K562 (cell line): ENCODE results near the gene PLAAT4. TPM values are rescaled to one million over a fixed set of nuclear protein-coding genes. Genes with fewer than 3 reads are reported as not detected.
A peak's percentile ranks its signal among the peaks of the same experiment; 100 is the strongest.

Source experiments
- CBFB ChIP-seq: sonication (generic); formaldehyde crosslinking; IDR thresholded peaks from 2 replicates; pipeline ENCODE4 v1.4.0; 2020; ENCODE audit warnings: mild to moderate bottlenecking, missing genetic modification reagents
- DEAF1 ChIP-seq: fragments of 450-650 bp; formaldehyde crosslinking; IDR thresholded peaks from 2 replicates; pipeline ENCODE4 v1.4.0; 2020; ENCODE audit warnings: mild to moderate bottlenecking, moderate library complexity
- ESRRA ChIP-seq: fragments of 450-650 bp; IDR thresholded peaks from 2 replicates; pipeline ENCODE4 v1.6.1; 2014; ENCODE audit warnings: low read depth, mild to moderate bottlenecking, moderate library complexity, borderline replicate concordance
- MYC ChIP-seq, 2 experiments: fragments of 250-450 bp in 1 of 2; sonication (Bioruptor Pico) in 1 of 2; IDR thresholded peaks; 2 replicates each; pipeline versions ENCODE4 v1.5.1 to v1.6.1; 2012 to 2021; ENCODE audit warnings: low read depth in 2 of 2, borderline replicate concordance in 1 of 2, improper control_type of control experiment in 1 of 2, low read length in 1 of 2, mild to moderate bottlenecking in 1 of 2, moderate library complexity in 1 of 2
- OTX1 ChIP-seq: fragments of 450-650 bp; formaldehyde crosslinking; IDR thresholded peaks from 2 replicates; pipeline ENCODE4 v1.4.0; 2022; ENCODE audit warnings: mild to moderate bottlenecking
- STAT5B ChIP-seq: fragments of 250-450 bp; sonication (Bioruptor Pico); IDR thresholded peaks from 2 replicates; pipeline ENCODE4 v1.8.0; 2021; ENCODE audit warnings: mild to moderate bottlenecking, inconsistent platforms
- ZKSCAN8 ChIP-seq: fragments of 200-800 bp; sonication (Bioruptor generic); IDR thresholded peaks from 2 replicates; pipeline ENCODE4 v1.6.1; 2016; ENCODE audit warnings: missing genetic modification characterization, missing compliant biosample characterization
- ZNF175 ChIP-seq: fragments of 200-800 bp; sonication (Bioruptor generic); IDR thresholded peaks from 2 replicates; pipeline ENCODE4 v1.6.1; 2016; ENCODE audit warnings: low read depth, mild to moderate bottlenecking, missing genetic modification characterization, missing compliant biosample characterization
- ZNF263 ChIP-seq: sonication (generic); formaldehyde crosslinking; IDR thresholded peaks from 2 replicates; pipeline ENCODE4 v1.8.0; 2022; ENCODE audit warnings: mild to moderate bottlenecking, missing genetic modification reagents, borderline replicate concordance
- ZNF347 ChIP-seq: fragments of 450-650 bp; formaldehyde crosslinking; IDR thresholded peaks from 2 replicates; pipeline ENCODE4 v1.4.0; 2020; ENCODE audit warnings: low read depth, mild to moderate bottlenecking, moderate library complexity
- ZNF431 ChIP-seq: sonication (generic); formaldehyde crosslinking; IDR thresholded peaks from 2 replicates; pipeline ENCODE4 v1.8.0; 2022; ENCODE audit warnings: mild to moderate bottlenecking, missing genetic modification reagents
- polyA plus RNA-seq, 8 experiments: library from polyadenylated mRNA; depleted of rRNA in 4 of 8; stranded (reverse) in 5 of 8; unstranded in 3 of 8; fragments of >200 nt; fragmentation: Nextera tagmentation in 2 of 8; fragmentation: Illumina TruSeq in 1 of 8; extraction: Ambion mirVana in 2 of 8; extraction: Trizol in 1 of 8; gene quantifications; 2 replicates each; pipeline versions ENCODE4 v1.2.1 to v1.2.3, GENCODE V29; 2011 to 2014; ENCODE audit warnings: inconsistent platforms in 1 of 8, missing spikeins in 1 of 8
- total RNA-seq, 7 experiments: library from RNA; depleted of rRNA in 6 of 7; stranded (reverse); fragments of >200 nt in 6 of 7; fragmentation: Illumina TruSeq in 2 of 7; extraction: Trizol in 2 of 7; gene quantifications; 2 replicates each; pipeline versions ENCODE4 v1.2.1 to v1.2.3, GENCODE V29; 2011 to 2021; ENCODE audit warnings: low replicate concordance in 1 of 7
- TF ChIP-seq, protein P1 (sequence below), 2 experiments: fragments of 450-650 bp; IDR thresholded peaks; 2 replicates each; pipeline ENCODE4 v1.6.1; 2016
- TF ChIP-seq, protein P2 (sequence below): fragments of 250-450 bp; sonication (Bioruptor Pico); IDR thresholded peaks from 2 replicates; pipeline ENCODE4 v1.8.0; 2021; ENCODE audit warnings: borderline replicate concordance, mild to moderate bottlenecking, moderate library complexity; ENCODE audit not compliant: poor library complexity, severe bottlenecking
- TF ChIP-seq, protein P3 (sequence below): fragments of 250-450 bp; sonication (Bioruptor Pico); IDR thresholded peaks from 2 replicates; pipeline ENCODE4 v1.5.0; 2021
- TF ChIP-seq, protein P4 (sequence below), 2 experiments: fragments of 150-350 bp in 1 of 2; IDR thresholded peaks; 2 replicates each; pipeline ENCODE4 v1.6.1; 2012 to 2016; ENCODE audit warnings: low read depth in 2 of 2, low read length in 2 of 2, mild to moderate bottlenecking in 1 of 2, moderate library complexity in 1 of 2
- TF ChIP-seq, protein P5 (sequence below): sonication (generic); formaldehyde crosslinking; IDR thresholded peaks from 2 replicates; pipeline ENCODE4 v1.8.1; 2022; ENCODE audit warnings: missing genetic modification reagents

PLAAT4 gene
- total and polyA plus RNA-seq, 9 of the 15 experiments (the other 6 are each of a cell fraction or from before 2014, with no cell fraction given), result 0.54 to 3.0 (median 1.3) TPM; not detected in 1

DNA sequence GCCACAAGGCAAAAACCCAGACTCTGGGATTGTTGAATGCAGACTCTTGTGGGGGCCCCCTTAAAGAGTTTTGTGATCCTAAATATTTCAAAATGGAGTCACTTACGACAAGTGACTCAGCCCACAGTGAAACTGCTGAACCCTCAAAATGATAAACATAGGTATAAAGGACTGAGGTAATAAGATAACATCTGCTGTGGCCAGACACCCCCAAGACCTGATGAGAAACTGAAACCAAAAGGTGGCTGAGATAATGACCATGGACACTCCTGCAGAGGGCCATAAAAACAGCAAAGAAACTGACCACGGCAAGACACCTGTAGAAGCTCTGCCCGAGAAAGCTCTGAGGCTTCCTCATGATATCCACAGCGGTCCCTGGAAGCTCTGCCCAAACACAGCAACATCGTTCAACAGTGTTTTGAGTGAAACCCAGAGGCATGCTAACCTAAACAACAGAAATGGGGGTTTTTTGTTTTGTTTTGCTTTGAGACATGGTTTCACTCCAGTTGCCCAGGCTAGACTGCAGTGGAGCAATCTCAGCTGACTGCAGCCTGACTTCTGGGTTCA is 1.6 kb upstream of the PLAAT4 start (continued):
- TF ChIP-seq, protein P1, sequence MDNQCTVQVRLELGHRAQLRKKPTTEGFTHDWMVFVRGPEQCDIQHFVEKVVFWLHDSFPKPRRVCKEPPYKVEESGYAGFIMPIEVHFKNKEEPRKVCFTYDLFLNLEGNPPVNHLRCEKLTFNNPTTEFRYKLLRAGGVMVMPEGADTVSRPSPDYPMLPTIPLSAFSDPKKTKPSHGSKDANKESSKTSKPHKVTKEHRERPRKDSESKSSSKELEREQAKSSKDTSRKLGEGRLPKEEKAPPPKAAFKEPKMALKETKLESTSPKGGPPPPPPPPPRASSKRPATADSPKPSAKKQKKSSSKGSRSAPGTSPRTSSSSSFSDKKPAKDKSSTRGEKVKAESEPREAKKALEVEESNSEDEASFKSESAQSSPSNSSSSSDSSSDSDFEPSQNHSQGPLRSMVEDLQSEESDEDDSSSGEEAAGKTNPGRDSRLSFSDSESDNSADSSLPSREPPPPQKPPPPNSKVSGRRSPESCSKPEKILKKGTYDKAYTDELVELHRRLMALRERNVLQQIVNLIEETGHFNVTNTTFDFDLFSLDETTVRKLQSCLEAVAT (IDR thresholded peaks at IDR 0.05), result no peak
- TF ChIP-seq ZNF175 (peak; percentile 100), ZNF263 (CRISPR knock-in tag) (no peak), MYC (IDR thresholded peaks at IDR 0.05; ENCODE audit: low read depth, low read length) (no peak), MYC (CRISPR knock-in tag; IDR thresholded peaks at IDR 0.05; ENCODE audit: borderline replicate concordance, low read depth) (peak; percentile 96), STAT5B (CRISPR knock-in tag) (peak; percentile 90), ESRRA (no peak), ZNF431 (CRISPR knock-in tag) (no peak), DEAF1 (CRISPR knock-in tag) (peak; percentile 81), CBFB (CRISPR knock-in tag) (no peak), ZKSCAN8 (CRISPR knock-in tag) (peak; percentile 96), OTX1 (peak; percentile 91; the same call in 1 of the 2 replicates), ZNF347 (CRISPR knock-in tag) (peak; percentile 87)
- TF ChIP-seq, protein P2, sequence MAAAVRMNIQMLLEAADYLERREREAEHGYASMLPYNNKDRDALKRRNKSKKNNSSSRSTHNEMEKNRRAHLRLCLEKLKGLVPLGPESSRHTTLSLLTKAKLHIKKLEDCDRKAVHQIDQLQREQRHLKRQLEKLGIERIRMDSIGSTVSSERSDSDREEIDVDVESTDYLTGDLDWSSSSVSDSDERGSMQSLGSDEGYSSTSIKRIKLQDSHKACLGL (CRISPR knock-in tag), result peak; percentile 72
- TF ChIP-seq, protein P3, sequence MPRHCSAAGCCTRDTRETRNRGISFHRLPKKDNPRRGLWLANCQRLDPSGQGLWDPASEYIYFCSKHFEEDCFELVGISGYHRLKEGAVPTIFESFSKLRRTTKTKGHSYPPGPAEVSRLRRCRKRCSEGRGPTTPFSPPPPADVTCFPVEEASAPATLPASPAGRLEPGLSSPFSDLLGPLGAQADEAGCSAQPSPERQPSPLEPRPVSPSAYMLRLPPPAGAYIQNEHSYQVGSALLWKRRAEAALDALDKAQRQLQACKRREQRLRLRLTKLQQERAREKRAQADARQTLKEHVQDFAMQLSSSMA (CRISPR knock-in tag), result peak; percentile 77; the same call in 1 of the 2 replicates
- TF ChIP-seq, protein P4, sequence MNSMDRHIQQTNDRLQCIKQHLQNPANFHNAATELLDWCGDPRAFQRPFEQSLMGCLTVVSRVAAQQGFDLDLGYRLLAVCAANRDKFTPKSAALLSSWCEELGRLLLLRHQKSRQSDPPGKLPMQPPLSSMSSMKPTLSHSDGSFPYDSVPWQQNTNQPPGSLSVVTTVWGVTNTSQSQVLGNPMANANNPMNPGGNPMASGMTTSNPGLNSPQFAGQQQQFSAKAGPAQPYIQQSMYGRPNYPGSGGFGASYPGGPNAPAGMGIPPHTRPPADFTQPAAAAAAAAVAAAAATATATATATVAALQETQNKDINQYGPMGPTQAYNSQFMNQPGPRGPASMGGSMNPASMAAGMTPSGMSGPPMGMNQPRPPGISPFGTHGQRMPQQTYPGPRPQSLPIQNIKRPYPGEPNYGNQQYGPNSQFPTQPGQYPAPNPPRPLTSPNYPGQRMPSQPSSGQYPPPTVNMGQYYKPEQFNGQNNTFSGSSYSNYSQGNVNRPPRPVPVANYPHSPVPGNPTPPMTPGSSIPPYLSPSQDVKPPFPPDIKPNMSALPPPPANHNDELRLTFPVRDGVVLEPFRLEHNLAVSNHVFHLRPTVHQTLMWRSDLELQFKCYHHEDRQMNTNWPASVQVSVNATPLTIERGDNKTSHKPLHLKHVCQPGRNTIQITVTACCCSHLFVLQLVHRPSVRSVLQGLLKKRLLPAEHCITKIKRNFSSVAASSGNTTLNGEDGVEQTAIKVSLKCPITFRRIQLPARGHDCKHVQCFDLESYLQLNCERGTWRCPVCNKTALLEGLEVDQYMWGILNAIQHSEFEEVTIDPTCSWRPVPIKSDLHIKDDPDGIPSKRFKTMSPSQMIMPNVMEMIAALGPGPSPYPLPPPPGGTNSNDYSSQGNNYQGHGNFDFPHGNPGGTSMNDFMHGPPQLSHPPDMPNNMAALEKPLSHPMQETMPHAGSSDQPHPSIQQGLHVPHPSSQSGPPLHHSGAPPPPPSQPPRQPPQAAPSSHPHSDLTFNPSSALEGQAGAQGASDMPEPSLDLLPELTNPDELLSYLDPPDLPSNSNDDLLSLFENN (IDR thresholded peaks at IDR 0.05; ENCODE audit: low read depth in 2 of 2, low read length in 2 of 2), result no peak
- TF ChIP-seq, protein P5, sequence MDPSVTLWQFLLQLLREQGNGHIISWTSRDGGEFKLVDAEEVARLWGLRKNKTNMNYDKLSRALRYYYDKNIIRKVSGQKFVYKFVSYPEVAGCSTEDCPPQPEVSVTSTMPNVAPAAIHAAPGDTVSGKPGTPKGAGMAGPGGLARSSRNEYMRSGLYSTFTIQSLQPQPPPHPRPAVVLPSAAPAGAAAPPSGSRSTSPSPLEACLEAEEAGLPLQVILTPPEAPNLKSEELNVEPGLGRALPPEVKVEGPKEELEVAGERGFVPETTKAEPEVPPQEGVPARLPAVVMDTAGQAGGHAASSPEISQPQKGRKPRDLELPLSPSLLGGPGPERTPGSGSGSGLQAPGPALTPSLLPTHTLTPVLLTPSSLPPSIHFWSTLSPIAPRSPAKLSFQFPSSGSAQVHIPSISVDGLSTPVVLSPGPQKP, result no peak
